GM12878 (cell line): Measurements from ENCODE around the gene MMP19. TPM values are rescaled to one million over a fixed set of nuclear protein-coding genes. Genes with fewer than 3 reads are reported as not detected.

Experiments used
- ATAC-seq: fragments of 200-7000 bp; cut with Tn5 transposase; 3 replicates; pipeline ENCODE4 v1.9.1; 2020; ENCODE audit warnings: mild to moderate bottlenecking, moderate library complexity
- BruUV-seq: library from RNA; stranded (reverse); fragments of 400-500 nt; replicated peaks from 2 replicates; lab custom pipeline; 2021; lab: Mats Ljungman, UMichigan
- CTCF ChIA-PET: fragments of 300-600 bp; sonication (Branson Sonifier 250); formaldehyde crosslinking; extraction: SDS; loops from one replicate; lab custom pipeline; 2021; ENCODE audit warnings: inconsistent platforms; lab: Yijun Ruan, JAX
- POLR2A ChIA-PET: fragments of 350-600 bp; formaldehyde crosslinking; extraction: SDS; loops from one replicate; lab custom pipeline; 2021; ENCODE audit warnings: inconsistent platforms; lab: Charles Lee
- RAD21 ChIA-PET: fragments of 300-600 bp; sonication (Branson Sonifier 250); formaldehyde crosslinking; loops from one replicate; lab custom pipeline; 2023; ENCODE audit warnings: antibody characterized with exemption; ENCODE audit not compliant: unreplicated experiment; lab: Charles Lee
- SMC1A ChIA-PET: fragments of 300-600 bp; sonication (Branson Sonifier 250); formaldehyde crosslinking; loops from one replicate; lab custom pipeline; 2023; ENCODE audit not compliant: unreplicated experiment, uncharacterized antibody; lab: Charles Lee
- DNase-seq: peaks from one replicate; pipeline ENCODE4 v3.0.0-alpha.2; 2011; ENCODE audit warnings: low read depth, low spot score
- FAIRE-seq: peaks from 3 replicates; lab custom pipeline; 2011; peaks lifted over from hg19 to GRCh38; lab: Jason Lieb, UNC
- H2AFZ ChIP-seq: 2 replicates; pipeline ENCODE4 v1.6.0; 2011; ENCODE audit warnings: low read depth, low read length, control low read depth; ENCODE audit not compliant: control insufficient read depth
- H3K27ac ChIP-seq: 2 replicates; pipeline ENCODE4 v1.5.1; 2011; ENCODE audit warnings: control low read depth; ENCODE audit not compliant: control insufficient read depth, insufficient read depth
- H3K27me3 ChIP-seq, 2 experiments: replicated peaks in 1 of 2; 2 replicates each; pipeline versions ENCODE4 v1.6.0 to v1.6.1; 2011; ENCODE audit warnings: low read length in 1 of 2; ENCODE audit not compliant: control insufficient read depth in 2 of 2, insufficient read depth in 2 of 2
- H3K36me3 ChIP-seq, 2 experiments: 2 replicates each; pipeline ENCODE4 v1.5.1; 2011; ENCODE audit warnings: low read length in 1 of 2; ENCODE audit not compliant: control insufficient read depth in 2 of 2, insufficient read depth in 2 of 2
- H3K4me1 ChIP-seq: 2 replicates; pipeline ENCODE4 v1.6.1; 2011; ENCODE audit warnings: mild to moderate bottlenecking, low read length, moderate library complexity, mixed read lengths; ENCODE audit not compliant: control insufficient read depth, insufficient read depth
- H3K4me2 ChIP-seq: 2 replicates; pipeline ENCODE4 v1.6.0; 2011; ENCODE audit warnings: control low read depth; ENCODE audit not compliant: control insufficient read depth, insufficient read depth
- H3K4me3 ChIP-seq: fragments of 200-600 bp; sonication (generic); 2 replicates; pipeline ENCODE4 v1.5.1; 2016
- H3K79me2 ChIP-seq: 2 replicates; pipeline ENCODE4 v1.6.0; 2011; ENCODE audit warnings: low read length; ENCODE audit not compliant: control insufficient read depth, insufficient read depth
- H3K9ac ChIP-seq: 2 replicates; pipeline ENCODE4 v1.8.0; 2011; ENCODE audit warnings: low read length, control low read depth, mixed read lengths; ENCODE audit not compliant: control insufficient read depth, insufficient read depth
- H3K9me3 ChIP-seq: replicated peaks from 3 replicates; pipeline ENCODE4 v1.5.1; 2011; ENCODE audit warnings: mild to moderate bottlenecking, low read length; ENCODE audit not compliant: control insufficient read depth, insufficient read depth
- H4K20me1 ChIP-seq: 2 replicates; pipeline ENCODE4 v1.6.0; 2011; ENCODE audit not compliant: control insufficient read depth, insufficient read depth
- BHLHE40 ChIP-seq, 2 experiments: fragments of 450-650 bp in 1 of 2; IDR thresholded peaks; 2 replicates each; pipeline ENCODE4 v1.6.1; 2011 to 2017; ENCODE audit warnings: low read depth in 2 of 2, borderline replicate concordance in 1 of 2, improper control_type of control experiment in 1 of 2, low read length in 1 of 2, mild to moderate bottlenecking in 1 of 2
- CBX5 ChIP-seq: sonication (generic); IDR thresholded peaks from 2 replicates; pipeline ENCODE4 v1.6.1; 2016; ENCODE audit warnings: low read depth, moderate library complexity, mild to moderate bottlenecking, inconsistent platforms
- CHD1 ChIP-seq: IDR thresholded peaks from 2 replicates; pipeline ENCODE4 v1.6.1; 2012; ENCODE audit warnings: low read depth, low read length, improper control_type of control experiment
- JUND ChIP-seq: IDR thresholded peaks from 2 replicates; pipeline ENCODE4 v1.6.1; 2012; ENCODE audit warnings: low read depth, mild to moderate bottlenecking, low read length, improper control_type of control experiment, moderate library complexity
- KLF5 ChIP-seq: fragments of 450-650 bp; IDR thresholded peaks from 2 replicates; pipeline ENCODE4 v1.6.1; 2014; ENCODE audit warnings: mild to moderate bottlenecking; ENCODE audit not compliant: partially characterized antibody
- NBN ChIP-seq: fragments of 450-650 bp; IDR thresholded peaks from 2 replicates; pipeline ENCODE4 v1.6.1; 2016
- NFYB ChIP-seq: IDR thresholded peaks from 2 replicates; pipeline ENCODE4 v1.6.1; 2011; ENCODE audit warnings: low read depth, mild to moderate bottlenecking, low read length, improper control_type of control experiment, moderate library complexity; ENCODE audit not compliant: insufficient read depth
- PAX8 ChIP-seq: fragments of 450-650 bp; IDR thresholded peaks from 2 replicates; pipeline ENCODE4 v1.6.1; 2017; ENCODE audit warnings: mild to moderate bottlenecking, moderate library complexity
- RELA ChIP-seq: fragments of 450-650 bp; IDR thresholded peaks from 2 replicates; pipeline ENCODE4 v1.8.0; 2014; ENCODE audit warnings: borderline replicate concordance; ENCODE audit not compliant: partially characterized antibody
- SMAD1 ChIP-seq: fragments of 450-650 bp; IDR thresholded peaks from 2 replicates; pipeline ENCODE4 v1.6.1; 2018; ENCODE audit warnings: mild to moderate bottlenecking, low read depth; ENCODE audit not compliant: partially characterized antibody
- WGBS: methylation state at CpG from one replicate; pipeline ENCODE4 v1.1.6; 2016; ENCODE audit warnings: low lambda C conversion rate; ENCODE audit not compliant: insufficient replicate concordance, insufficient coverage; ENCODE audit errors: missing lambda C conversion rate; 5-methylcytosine and 5-hydroxymethylcytosine counted together
- in situ Hi-C: fragments of 300-500 bp; cut with MboI; formaldehyde crosslinking; loops from 9 replicates; pipeline ENCODE4 v1.14.3; 2018; ENCODE audit warnings: mixed read lengths
- intact Hi-C: fragments of 100-400 bp; cut with micrococcal nuclease; formaldehyde crosslinking; loops from one replicate; pipeline ENCODE4 v1.14.2; 2022; ENCODE audit not compliant: unreplicated experiment
- polyA plus RNA-seq, 11 experiments: library from polyadenylated mRNA; depleted of rRNA in 4 of 11; unstranded in 6 of 11; stranded (reverse) in 5 of 11; fragments of >200 nt; fragmentation: Nextera tagmentation in 4 of 11; fragmentation: Illumina TruSeq in 1 of 11; extraction: Ambion mirVana in 4 of 11; extraction: Trizol in 1 of 11; gene quantifications; 1 replicate in 1 of 11; 2 replicates in 10 of 11; pipeline versions ENCODE4 v1.2.1 to v1.2.3, GENCODE V29; 2011 to 2016; ENCODE audit warnings: inconsistent platforms in 2 of 11, missing spikeins in 2 of 11, low read depth in 1 of 11
- total RNA-seq, 4 experiments: library from RNA; depleted of rRNA in 3 of 4; stranded (reverse); fragments of >200 nt in 3 of 4; fragmentation: Illumina TruSeq in 1 of 4; extraction: Trizol in 1 of 4; gene quantifications; 2 replicates each; pipeline versions ENCODE4 v1.2.1 to v1.2.3, GENCODE V29; 2013 to 2021
- TF ChIP-seq, protein P1 (sequence below): IDR thresholded peaks from 2 replicates; pipeline ENCODE4 v1.6.1; 2011; ENCODE audit warnings: borderline replicate concordance, low read depth, mild to moderate bottlenecking, moderate library complexity, low read length; ENCODE audit not compliant: insufficient read depth, poor library complexity, severe bottlenecking
- TF ChIP-seq, protein P2 (sequence below): fragments of 450-650 bp; conservative IDR thresholded peaks from 2 replicates; pipeline ENCODE4 v1.6.1; 2017; ENCODE audit warnings: mild to moderate bottlenecking, moderate library complexity
- TF ChIP-seq, protein P3 (sequence below): IDR thresholded peaks from 2 replicates; pipeline ENCODE4 v1.6.1; 2012; ENCODE audit warnings: low read depth, low read length, improper control_type of control experiment

The MMP19 gene
- total and polyA plus RNA-seq, 10 of the 15 experiments (the other 5 are each of a cell fraction or from before 2014, with no cell fraction given) = 0.03 to 0.04 (median 0.04) TPM; not detected in 7

DNA sequence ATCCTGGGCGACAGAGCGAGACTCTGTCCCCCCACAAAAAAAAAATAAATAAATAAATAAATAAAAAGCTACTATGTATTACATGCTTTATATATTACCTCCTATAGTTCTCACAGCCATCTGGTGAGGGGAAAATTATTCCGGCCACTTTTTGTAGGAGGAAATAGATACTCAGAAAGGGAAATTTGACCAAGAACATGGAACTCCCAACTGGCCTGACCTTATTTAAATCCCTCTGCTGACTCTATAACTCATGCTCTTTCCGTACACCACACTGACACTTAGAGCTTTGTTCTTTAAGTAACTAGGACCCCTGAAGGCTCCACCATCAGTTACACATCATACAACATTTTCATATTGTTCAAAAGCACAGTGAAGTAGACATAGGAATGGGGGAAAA lies 2.2 kb upstream of the MMP19 start:
- no peak overlapping the region for H3K4me2 ChIP-seq
- ATAC-seq = no peak
- POLR2A ChIA-PET = interaction anchor here (0.5 kb wide), 1 partner anchor 8 kb away, joined by 3 read pairs; no protein-coding TSS in a partner anchor
- no peak overlapping the region for H3K4me3 ChIP-seq
- no peak for TF ChIP-seq NBN
- TF ChIP-seq SMAD1 = no peak
- TF ChIP-seq, protein P1, sequence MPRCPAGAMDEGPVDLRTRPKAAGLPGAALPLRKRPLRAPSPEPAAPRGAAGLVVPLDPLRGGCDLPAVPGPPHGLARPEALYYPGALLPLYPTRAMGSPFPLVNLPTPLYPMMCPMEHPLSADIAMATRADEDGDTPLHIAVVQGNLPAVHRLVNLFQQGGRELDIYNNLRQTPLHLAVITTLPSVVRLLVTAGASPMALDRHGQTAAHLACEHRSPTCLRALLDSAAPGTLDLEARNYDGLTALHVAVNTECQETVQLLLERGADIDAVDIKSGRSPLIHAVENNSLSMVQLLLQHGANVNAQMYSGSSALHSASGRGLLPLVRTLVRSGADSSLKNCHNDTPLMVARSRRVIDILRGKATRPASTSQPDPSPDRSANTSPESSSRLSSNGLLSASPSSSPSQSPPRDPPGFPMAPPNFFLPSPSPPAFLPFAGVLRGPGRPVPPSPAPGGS = no peak
- TF ChIP-seq BHLHE40 (IDR thresholded peaks at IDR 0.05; ENCODE audit: borderline replicate concordance in 1 of 2, low read depth in 2 of 2, low read length in 1 of 2) = no peak
- no peak for TF ChIP-seq JUND
- no peak for TF ChIP-seq RELA
- TF ChIP-seq NFYB = no peak
- TF ChIP-seq PAX8 = no peak
- TF ChIP-seq, protein P2, sequence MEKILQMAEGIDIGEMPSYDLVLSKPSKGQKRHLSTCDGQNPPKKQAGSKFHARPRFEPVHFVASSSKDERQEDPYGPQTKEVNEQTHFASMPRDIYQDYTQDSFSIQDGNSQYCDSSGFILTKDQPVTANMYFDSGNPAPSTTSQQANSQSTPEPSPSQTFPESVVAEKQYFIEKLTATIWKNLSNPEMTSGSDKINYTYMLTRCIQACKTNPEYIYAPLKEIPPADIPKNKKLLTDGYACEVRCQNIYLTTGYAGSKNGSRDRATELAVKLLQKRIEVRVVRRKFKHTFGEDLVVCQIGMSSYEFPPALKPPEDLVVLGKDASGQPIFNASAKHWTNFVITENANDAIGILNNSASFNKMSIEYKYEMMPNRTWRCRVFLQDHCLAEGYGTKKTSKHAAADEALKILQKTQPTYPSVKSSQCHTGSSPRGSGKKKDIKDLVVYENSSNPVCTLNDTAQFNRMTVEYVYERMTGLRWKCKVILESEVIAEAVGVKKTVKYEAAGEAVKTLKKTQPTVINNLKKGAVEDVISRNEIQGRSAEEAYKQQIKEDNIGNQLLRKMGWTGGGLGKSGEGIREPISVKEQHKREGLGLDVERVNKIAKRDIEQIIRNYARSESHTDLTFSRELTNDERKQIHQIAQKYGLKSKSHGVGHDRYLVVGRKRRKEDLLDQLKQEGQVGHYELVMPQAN = no peak
- TF ChIP-seq CHD1 = no peak
- TF ChIP-seq, protein P3, sequence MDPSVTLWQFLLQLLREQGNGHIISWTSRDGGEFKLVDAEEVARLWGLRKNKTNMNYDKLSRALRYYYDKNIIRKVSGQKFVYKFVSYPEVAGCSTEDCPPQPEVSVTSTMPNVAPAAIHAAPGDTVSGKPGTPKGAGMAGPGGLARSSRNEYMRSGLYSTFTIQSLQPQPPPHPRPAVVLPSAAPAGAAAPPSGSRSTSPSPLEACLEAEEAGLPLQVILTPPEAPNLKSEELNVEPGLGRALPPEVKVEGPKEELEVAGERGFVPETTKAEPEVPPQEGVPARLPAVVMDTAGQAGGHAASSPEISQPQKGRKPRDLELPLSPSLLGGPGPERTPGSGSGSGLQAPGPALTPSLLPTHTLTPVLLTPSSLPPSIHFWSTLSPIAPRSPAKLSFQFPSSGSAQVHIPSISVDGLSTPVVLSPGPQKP = no peak
- no peak for TF ChIP-seq KLF5
- TF ChIP-seq CBX5 = no peak
- H3K36me3 ChIP-seq = no peaks in the 10 kb centered on the region
- no peaks in the 10 kb centered on the region for H3K79me2 ChIP-seq
- SMC1A ChIA-PET = interaction anchor here (1.3 kb wide), 1 partner anchor 184 kb away, joined by 3 read pairs; no protein-coding TSS in a partner anchor
- in situ Hi-C loops = no loop called here
- BruUV-seq = no TSS peak
- H3K27ac ChIP-seq = no peak overlapping the region
- RAD21 ChIA-PET = no interaction called here
- no peak overlapping the region for H2AFZ ChIP-seq
- no peak for FAIRE-seq
- CTCF ChIA-PET = interaction anchor here (2.2 kb wide), 1 partner anchor 10 kb away, joined by 5 read pairs; no protein-coding TSS in a partner anchor
- no peak for DNase-seq
- peaks cover 0 to 1% of the 10 kb centered on the region in 2 experiments; a peak in 3 of 4 replicates for H3K27me3 ChIP-seq
- H3K4me1 ChIP-seq = no peaks in the 10 kb centered on the region; the same call in 1 of the 2 replicates
- WGBS = 70% methylated on average over 4 of the region's 4 CpGs
- H3K9ac ChIP-seq = no peak overlapping the region
- intact Hi-C loops = no loop called here
- no peaks in the 10 kb centered on the region for H4K20me1 ChIP-seq
- H3K9me3 ChIP-seq = no peaks in the 10 kb centered on the region
